ENCODE measurements around the gene IRS1. TPM values are rescaled to one million over a fixed set of nuclear protein-coding genes. Genes with fewer than 3 reads are reported as not detected.

Gene IRS1
- polyA plus RNA-seq, 2 of the 4 experiments (the other 2 are of a cell fraction), result 10.4 to 13.9 TPM

- 70% methylated on average over 2 of the region's 2 CpGs for WGBS (ENCODE audit: missing lambda C conversion rate)
- Histone ChIP-seq H3K4me2 (no peak overlapping the region), H3K9me3 (no peaks in the 10 kb centered on the region), H3K4me1 (no peaks in the 10 kb centered on the region), H3K4me3 (no peak overlapping the region), H3K27ac (no peak overlapping the region)
- POLR2A ChIA-PET, result no interaction called here
- CTCF ChIA-PET, result interaction anchor here (0.6 to 1.4 kb wide), 2 partner anchors 10 to 19 kb away, joined by 3 read pairs; no protein-coding TSS in a partner anchor
- FAIRE-seq (no peak), DNase-seq (ENCODE audit: low read depth in 1 of 2, low spot score in 1 of 2) (no peak), ATAC-seq (no peak)
- TF ChIP-seq NFE2L2 (conservative IDR thresholded peaks at IDR 0.05; ENCODE audit: low read length), result no peak
- no peak for TF ChIP-seq HOXB5 (CRISPR knock-in tag; IDR thresholded peaks at IDR 0.05)
- no peak for TF ChIP-seq CTCF (IDR thresholded peaks at IDR 0.05)
- no peak for TF ChIP-seq E2F6 (IDR thresholded peaks at IDR 0.05; ENCODE audit: borderline replicate concordance, low read depth)
- TF ChIP-seq HEYL (CRISPR knock-in tag; IDR thresholded peaks at IDR 0.05), result no peak
- no peak for TF ChIP-seq SMC3 (IDR thresholded peaks at IDR 0.05)
- TF ChIP-seq POLR2AphosphoS2 (conservative IDR thresholded peaks at IDR 0.05; ENCODE audit: low read length), result no peak
- TF ChIP-seq HMGXB4 (CRISPR knock-in tag; IDR thresholded peaks at IDR 0.05; ENCODE audit: borderline replicate concordance), result no peak
- no peak for TF ChIP-seq FOSB (CRISPR knock-in tag; IDR thresholded peaks at IDR 0.05)
- no peak for TF ChIP-seq MAX (IDR thresholded peaks at IDR 0.05)
- no peak for TF ChIP-seq RFX5 (IDR thresholded peaks at IDR 0.05)
- TF ChIP-seq KDM5A (IDR thresholded peaks at IDR 0.05), result no peak
- no peak for TF ChIP-seq HOXA7 (CRISPR knock-in tag; IDR thresholded peaks at IDR 0.05)
- TF ChIP-seq JUN (IDR thresholded peaks at IDR 0.05), result no peak
These were observed 111.9 kb downstream of the IRS1 start for GRCh38 chr2:226687641-226688253.

GRCh38 chr2:226684563-226684959 lies 115.1 kb downstream of the IRS1 start:
- no peak overlapping the region for H3K27ac ChIP-seq
- TF ChIP-seq SMC3 (IDR thresholded peaks at IDR 0.05), result no peak
- no peak for TF ChIP-seq BHLHE40 (IDR thresholded peaks at IDR 0.05; ENCODE audit: low read depth, low read length)
- no peak for TF ChIP-seq ATOH8 (CRISPR knock-in tag; IDR thresholded peaks at IDR 0.05; ENCODE audit: low read depth)
- TF ChIP-seq POLR2A (IDR thresholded peaks at IDR 0.05; ENCODE audit: low read length), result no peak
- TF ChIP-seq CTCF (IDR thresholded peaks at IDR 0.05), result no peak
- TF ChIP-seq MAX (IDR thresholded peaks at IDR 0.05), result no peak
- TF ChIP-seq FOXS1 (CRISPR knock-in tag; IDR thresholded peaks at IDR 0.05), result no peak
- TF ChIP-seq SREBF2 (IDR thresholded peaks at IDR 0.05), result no peak
- TF ChIP-seq JUNB (IDR thresholded peaks at IDR 0.05), result no peak
- no peak for TF ChIP-seq HDAC2 (IDR thresholded peaks at IDR 0.05)
- no peak for TF ChIP-seq GATA3 (IDR thresholded peaks at IDR 0.05; ENCODE audit: borderline replicate concordance)
- no peak for TF ChIP-seq CEBPB (IDR thresholded peaks at IDR 0.05)
- no peak for TF ChIP-seq TP53 (CRISPR knock-in tag; IDR thresholded peaks at IDR 0.05)
- TF ChIP-seq NFE2L2 (conservative IDR thresholded peaks at IDR 0.05; ENCODE audit: low read length), result no peak
- no peak for TF ChIP-seq TFCP2L1 (CRISPR knock-in tag; IDR thresholded peaks at IDR 0.05)
- TF ChIP-seq PHF8 (IDR thresholded peaks at IDR 0.05; ENCODE audit: borderline replicate concordance, low read depth), result no peak
- no peak for TF ChIP-seq CBX8 (IDR thresholded peaks at IDR 0.05)
- no peak for TF ChIP-seq PBX3 (IDR thresholded peaks at IDR 0.05)
- TF ChIP-seq USF2 (IDR thresholded peaks at IDR 0.05), result no peak
- no peak for TF ChIP-seq RARB (CRISPR knock-in tag; IDR thresholded peaks at IDR 0.05)
- 49% methylated on average over 4 of the region's 4 CpGs for WGBS (ENCODE audit: missing lambda C conversion rate)
- H3K4me1 ChIP-seq, result no peaks in the 10 kb centered on the region
- FAIRE-seq (no peak), DNase-seq (ENCODE audit: low read depth in 1 of 2, low spot score in 1 of 2) (no peak), ATAC-seq (no peak)
- ChIA-PET POLR2A (no interaction called here), CTCF (no interaction called here)
- no peak overlapping the region for H3K4me3 ChIP-seq
- no peaks in the 10 kb centered on the region for H3K9me3 ChIP-seq
- H3K4me2 ChIP-seq, result no peak overlapping the region
